NCI-H1417 (cell line): ENCODE measurements around the gene EML4.
"Not testable (repeated sequence)": the region's sequence is repeated elsewhere in the genome, so short reads cannot be mapped to it uniquely, and the experiment has no call there.

Experiments used
- DNase-seq, 3 experiments: peaks; one replicate each; lab custom pipeline; 2025; lab: John Stamatoyannopoulos, UW

The EML4 gene

GRCh38 chr2:42351864-42352263 is 182.7 kb downstream of the EML4 start:
- DNase-seq = no peak

- no peak for DNase-seq
These were observed 184.8 kb downstream of the EML4 start for GRCh38 chr2:42353792-42354429.

- no peak for DNase-seq
These were observed 190.3 kb downstream of the EML4 start for GRCh38 chr2:42359304-42359964.

- peak in 1 of 3 experiments; percentile 20 for DNase-seq
These were observed 190.9 kb downstream of the EML4 start for GRCh38 chr2:42359965-42360483.

- DNase-seq = no peak
These were observed 191.3 kb downstream of the EML4 start for GRCh38 chr2:42360493-42360889.

GRCh38 chr2:42360890-42361727 is 192.0 kb downstream of the EML4 start, which contains the start of gene COX7A2L:
TSS of gene COX7A2L (minus strand) at chr2:42361217. CDS start at chr2:42361161, 56 bp downstream.
- DNase-seq = peak; percentile 99 to 100 (median 100)

- DNase-seq = no peak
These were observed 192.7 kb downstream of the EML4 start for GRCh38 chr2:42361728-42362283.

GRCh38 chr2:42363413-42363812 is 194.3 kb downstream of the EML4 start:
- no peak for DNase-seq

- no peak for DNase-seq
These were observed 195.5 kb downstream of the EML4 start for GRCh38 chr2:42364658-42365057.

GRCh38 chr2:42366411-42366810 is 197.3 kb downstream of the EML4 start:
- no peak for DNase-seq

- peak in 1 of 3 experiments; percentile 39 for DNase-seq
These were observed 198.7 kb downstream of the EML4 start for GRCh38 chr2:42367835-42368234.

- peak in 2 of 3 experiments; percentile 44 to 63 for DNase-seq
These were observed 199.8 kb downstream of the EML4 start for GRCh38 chr2:42368817-42369531.

- DNase-seq = peak in 2 of 3 experiments; percentile 76 to 92
These were observed 200.5 kb downstream of the EML4 start for GRCh38 chr2:42369532-42370229.

- peak in 2 of 3 experiments; percentile 35 to 67 for DNase-seq
These were observed 202.7 kb downstream of the EML4 start for GRCh38 chr2:42371611-42372473.

GRCh38 chr2:42372474-42373200 is 203.5 kb downstream of the EML4 start:
- peak in 2 of 3 experiments; percentile 32 to 43 for DNase-seq

- no peak for DNase-seq
These were observed 207.6 kb downstream of the EML4 start for GRCh38 chr2:42376758-42377157.

GRCh38 chr2:42378415-42378814 is 209.3 kb downstream of the EML4 start:
- no peak for DNase-seq

GRCh38 chr2:42380026-42380425 is 210.9 kb downstream of the EML4 start:
- DNase-seq = not testable (repeated sequence)

GRCh38 chr2:42382144-42382543 is 213.0 kb downstream of the EML4 start:
- no peak for DNase-seq
